DMS153 treated with DMSO at 0.1 percent for 48 hours (cell line): Measurements from ENCODE around the gene POTEM.
"Not testable (repeated sequence)": the region's sequence is repeated elsewhere in the genome, so short reads cannot be mapped to it uniquely, and the experiment has no call there.

ENCODE experiments used
- DNase-seq: peaks from one replicate; lab custom pipeline; 2025; ENCODE audit not compliant: unreplicated experiment; lab: John Stamatoyannopoulos, UW

Gene POTEM

GRCh38 chr14:19036811-19037382 lies 69.7 kb downstream of the POTEM start:
- not testable (repeated sequence) for DNase-seq

GRCh38 chr14:19038060-19038664 lies 70.9 kb downstream of the POTEM start:
- not testable (repeated sequence) for DNase-seq

GRCh38 chr14:19038785-19039184 lies 71.6 kb downstream of the POTEM start:
- not testable (repeated sequence) for DNase-seq

- not testable (repeated sequence) for DNase-seq
Measured at GRCh38 chr14:19043384-19043783, 76.2 kb downstream of the POTEM start.
